ENCODE results near the gene ACTR3C.

Gene ACTR3C

DNA sequence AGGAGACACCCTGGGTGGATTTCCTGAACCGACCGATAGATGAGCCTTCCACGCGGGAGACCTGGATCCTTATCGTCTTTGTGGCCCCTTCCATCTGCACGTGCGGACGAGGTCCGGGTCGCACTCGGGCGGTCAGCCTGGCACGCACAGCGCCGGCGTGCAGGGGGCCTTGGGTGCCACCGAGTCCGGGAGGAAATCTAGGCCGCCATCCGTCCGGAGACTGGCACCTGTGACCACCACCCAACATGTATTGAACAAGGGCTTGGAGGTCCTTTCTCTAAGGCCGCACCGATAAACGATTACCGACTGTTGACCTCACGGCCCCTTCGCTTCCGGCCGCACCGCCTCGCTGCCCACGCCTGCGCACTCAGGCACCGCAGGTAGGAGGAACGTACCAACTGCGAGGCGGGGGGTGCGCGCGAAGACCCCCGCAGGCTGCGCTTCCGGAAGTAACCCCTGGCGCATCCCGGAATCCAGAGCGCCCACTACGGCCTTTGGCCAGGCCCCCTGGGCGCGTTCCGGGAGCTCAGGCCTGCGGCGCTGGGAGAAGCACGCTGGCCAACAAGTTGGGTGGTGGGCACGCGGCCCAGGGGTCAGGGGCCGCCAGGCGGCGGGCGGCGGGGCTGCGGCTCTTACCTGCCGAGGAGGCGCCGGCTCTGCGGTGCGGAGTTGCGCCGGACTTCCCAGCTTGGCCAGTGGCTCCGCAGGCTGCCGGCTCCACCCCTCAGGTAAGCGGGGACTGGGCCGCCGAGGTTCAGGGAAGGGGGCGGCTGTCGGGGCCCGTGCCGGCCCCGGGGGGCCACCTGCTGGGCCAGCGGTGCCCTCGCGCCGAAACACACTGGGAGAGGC, at the start of gene ACTR3C, which contains the start of gene LRRC61:
Gene ACTR3C (minus strand): TSS at position 713 of the 849 bp plus-strand sequence. CDS start 28,249 bp downstream, outside the sequence.
Gene LRRC61 (plus strand): TSS at position 523 of the 849 bp plus-strand sequence. CDS start 13,507 bp downstream, outside the sequence.
- peak; percentile 32 to 46 for DNase-seq (ENCODE audit: low read depth in 2 of 2)

DNA sequence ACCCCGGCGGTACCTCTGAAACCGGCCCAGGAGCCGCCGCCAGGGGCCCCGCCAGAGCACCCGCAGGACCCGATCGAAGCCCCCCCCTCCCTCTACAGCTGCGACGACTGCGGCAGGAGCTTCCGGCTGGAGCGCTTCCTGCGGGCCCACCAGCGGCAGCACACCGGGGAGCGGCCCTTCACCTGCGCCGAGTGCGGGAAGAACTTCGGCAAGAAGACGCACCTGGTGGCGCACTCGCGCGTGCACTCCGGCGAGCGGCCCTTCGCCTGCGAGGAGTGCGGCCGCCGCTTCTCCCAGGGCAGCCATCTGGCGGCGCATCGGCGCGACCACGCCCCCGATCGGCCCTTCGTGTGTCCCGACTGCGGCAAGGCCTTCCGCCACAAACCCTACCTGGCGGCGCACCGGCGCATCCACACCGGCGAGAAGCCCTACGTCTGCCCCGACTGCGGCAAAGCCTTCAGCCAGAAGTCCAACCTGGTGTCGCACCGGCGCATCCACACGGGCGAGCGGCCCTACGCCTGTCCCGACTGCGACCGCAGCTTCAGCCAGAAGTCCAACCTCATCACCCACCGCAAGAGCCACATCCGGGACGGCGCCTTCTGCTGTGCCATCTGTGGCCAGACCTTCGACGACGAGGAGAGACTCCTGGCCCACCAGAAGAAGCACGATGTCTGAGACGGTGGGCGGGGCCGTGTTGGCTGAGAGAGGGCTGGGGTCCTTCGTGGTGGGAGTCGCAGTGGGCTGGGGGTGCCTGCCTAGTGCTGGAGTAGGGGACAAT, 49.1 kb upstream of the ACTR3C start:
- no peak for DNase-seq (ENCODE audit: low read depth in 2 of 2)

DNA sequence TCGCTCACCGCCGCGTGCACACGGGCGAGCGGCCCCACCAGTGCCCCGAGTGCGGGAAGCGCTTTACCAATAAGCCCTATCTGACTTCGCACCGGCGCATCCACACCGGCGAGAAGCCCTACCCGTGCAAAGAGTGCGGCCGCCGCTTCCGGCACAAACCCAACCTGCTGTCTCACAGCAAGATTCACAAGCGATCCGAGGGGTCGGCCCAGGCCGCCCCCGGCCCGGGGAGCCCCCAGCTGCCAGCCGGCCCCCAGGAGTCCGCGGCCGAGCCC, 48.6 kb upstream of the ACTR3C start:
- no peak for DNase-seq (ENCODE audit: low read depth in 2 of 2)

DNA sequence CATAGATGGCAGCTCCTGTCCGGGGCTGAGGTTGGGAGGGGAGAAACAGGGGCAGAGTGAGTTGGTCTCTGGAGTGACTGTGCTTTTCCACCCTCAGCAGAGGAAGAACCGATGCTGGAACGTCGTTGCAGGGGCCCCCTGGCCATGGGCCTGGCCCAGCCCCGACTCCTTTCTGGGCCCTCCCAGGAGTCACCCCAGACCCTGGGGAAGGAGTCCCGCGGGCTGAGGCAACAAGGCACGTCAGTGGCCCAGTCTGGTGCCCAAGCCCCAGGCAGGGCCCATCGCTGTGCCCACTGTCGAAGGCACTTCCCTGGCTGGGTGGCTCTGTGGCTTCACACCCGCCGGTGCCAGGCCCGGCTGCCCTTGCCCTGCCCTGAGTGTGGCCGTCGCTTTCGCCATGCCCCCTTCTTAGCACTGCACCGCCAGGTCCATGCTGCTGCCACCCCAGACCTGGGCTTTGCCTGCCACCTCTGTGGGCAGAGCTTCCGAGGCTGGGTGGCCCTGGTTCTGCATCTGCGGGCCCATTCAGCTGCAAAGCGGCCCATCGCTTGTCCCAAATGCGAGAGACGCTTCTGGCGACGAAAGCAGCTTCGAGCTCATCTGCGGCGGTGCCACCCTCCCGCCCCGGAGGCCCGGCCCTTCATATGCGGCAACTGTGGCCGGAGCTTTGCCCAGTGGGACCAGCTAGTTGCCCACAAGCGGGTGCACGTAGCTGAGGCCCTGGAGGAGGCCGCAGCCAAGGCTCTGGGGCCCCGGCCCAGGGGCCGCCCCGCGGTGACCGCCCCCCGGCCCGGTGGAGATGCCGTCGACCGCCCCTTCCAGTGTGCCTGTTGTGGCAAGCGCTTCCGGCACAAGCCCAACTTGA, 48.0 kb upstream of the ACTR3C start:
- no peak for DNase-seq (ENCODE audit: low read depth in 2 of 2)

DNA sequence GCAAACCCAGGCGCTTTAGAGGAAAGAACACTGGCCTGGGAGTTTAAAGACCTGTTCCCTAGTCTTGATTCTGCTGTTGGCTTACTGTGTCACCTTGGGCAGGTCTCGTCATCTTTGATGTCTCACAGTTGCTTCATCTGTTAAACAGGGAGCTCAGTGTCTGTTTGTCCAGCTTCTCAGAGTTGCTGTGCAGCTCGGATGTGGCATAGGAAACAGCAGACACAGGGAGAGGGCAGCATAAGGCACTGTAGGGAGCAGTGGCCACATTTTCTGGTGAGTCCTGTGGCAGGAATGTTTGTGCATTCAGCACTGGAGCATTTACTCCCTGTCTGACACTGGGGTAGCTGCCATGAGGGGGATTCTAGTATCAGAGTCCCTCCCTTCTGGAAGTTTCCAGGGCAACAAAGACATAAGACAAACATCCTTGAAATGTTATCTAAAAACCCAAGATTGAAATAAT, 47.3 kb upstream of the ACTR3C start:
- no peak for DNase-seq (ENCODE audit: low read depth in 2 of 2)

DNA sequence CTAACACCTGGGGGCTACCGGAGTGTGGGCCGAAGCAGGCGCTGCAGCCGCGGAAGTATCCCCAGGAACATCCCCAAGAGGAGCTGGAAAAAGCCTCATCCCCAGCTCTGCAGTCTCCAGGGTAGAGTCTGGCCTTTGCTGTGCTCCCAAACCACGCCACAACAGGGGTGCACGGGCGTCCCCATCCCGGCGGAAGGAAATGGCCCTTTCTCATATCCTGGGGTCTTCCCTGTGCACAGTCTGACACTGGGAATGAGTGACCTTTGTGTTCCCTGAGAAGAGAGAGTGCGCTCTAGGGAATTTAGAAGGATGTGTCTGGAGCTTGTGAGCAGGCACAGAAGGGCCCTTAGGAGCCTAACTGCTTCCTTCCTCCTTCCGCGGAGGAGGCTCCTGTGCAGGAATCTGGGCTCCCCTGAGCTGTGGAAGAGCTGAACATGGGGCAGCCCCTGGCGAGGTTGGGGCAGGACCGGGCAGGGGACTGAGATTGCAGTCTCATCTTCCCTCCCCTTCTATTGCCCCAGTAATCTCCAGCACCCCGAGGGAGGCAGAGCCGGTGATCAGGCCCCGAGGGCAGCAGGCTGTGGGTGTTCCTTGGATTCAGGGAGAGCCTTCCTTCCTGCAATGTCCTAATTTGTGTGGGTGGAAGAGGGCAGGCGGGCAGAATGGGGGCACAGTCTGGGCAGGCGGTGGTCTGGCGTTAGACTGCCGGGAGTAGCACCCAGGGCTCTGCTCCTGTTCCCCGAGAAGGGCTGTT, 46.6 kb upstream of the ACTR3C start:
- no peak for DNase-seq (ENCODE audit: low read depth in 2 of 2)

DNA sequence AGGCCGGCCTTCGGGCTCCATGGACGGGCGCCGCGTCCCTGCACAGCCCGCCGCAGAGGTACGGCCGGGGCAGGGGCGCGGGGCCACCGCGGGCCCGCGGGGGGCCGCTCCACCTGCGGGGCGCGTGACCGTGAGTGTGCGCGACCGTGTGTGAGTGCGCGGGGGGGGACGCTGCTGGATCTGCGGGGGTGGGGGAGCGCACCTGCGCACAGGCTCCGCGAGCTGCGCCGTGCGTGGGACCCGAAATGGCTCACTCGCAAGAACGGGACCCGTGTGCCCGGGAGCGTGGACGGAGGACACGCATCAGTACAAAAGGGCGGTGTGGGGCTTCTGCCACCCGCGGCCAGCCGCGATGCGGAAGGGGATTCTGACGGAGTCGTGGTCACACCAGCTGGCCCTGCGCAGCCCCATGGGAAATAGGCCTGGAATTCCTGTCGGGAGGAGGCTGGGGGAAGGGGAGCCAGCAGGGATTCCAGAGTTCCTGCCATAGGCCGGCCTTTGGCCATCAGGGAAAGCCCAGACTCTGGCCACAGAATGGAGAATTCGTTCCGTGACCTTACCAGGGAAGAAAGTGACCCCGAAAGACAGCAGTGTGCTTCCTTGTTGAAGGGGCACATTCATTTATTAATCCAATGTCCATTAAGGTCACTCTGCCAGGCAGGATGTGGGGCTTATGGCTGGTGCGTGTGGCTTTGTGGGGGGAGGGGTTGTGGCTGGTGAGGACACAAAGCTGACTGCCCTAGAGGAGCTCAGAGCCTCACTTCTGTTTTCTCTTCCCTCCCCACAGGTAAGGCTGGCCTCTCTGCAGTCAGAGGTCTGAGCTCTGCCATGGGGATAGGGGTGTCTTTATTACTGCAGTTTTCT, 45.8 kb upstream of the ACTR3C start:
- DNase-seq (ENCODE audit: low read depth in 2 of 2), result peak; percentile 44 to 53

DNA sequence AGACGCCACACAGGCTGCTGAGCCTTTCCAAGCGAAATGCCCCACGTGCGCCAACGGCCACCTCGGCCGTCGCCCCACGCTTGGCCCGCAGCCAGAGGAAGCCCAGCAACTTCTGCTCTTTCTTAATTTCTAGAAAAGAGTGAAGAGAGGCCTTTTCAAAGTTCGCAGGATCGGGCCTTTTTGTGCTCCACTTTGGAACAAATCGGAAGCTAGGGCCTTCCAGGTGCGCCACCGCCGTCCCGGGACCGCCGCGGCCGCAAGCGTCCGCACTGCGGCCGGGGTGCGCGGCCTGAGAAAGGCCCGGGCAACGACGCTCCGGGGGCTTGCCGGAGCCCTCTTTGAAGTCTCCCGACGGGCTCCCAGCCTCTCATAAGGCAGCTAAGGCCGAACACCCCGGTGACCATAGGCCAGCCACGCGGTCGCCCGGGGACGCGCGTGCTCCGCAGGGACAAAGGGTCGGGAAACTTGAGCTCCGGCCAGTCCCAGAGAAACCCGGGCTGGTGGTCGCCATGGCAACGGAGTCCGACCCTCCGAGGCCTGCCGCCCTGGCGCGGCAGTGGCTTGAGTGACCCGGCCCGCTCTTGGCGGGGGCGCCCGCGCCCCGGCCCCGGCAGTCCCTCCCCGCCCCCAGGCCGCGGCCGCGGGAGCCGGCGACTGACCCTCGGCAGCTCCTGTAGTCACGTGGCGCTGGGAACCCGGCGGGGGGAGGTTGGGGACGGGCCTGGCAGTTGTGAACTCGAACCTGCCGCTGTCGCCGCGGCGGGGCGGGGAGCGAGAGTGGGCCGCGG, 44.9 kb upstream of the ACTR3C start, which contains the start of gene REPIN1:
Gene REPIN1 (plus strand): TSS at position 727 of the 788 bp plus-strand sequence. CDS start 890 bp downstream, outside the sequence.
- peak; percentile 66 to 70 for DNase-seq (ENCODE audit: low read depth in 2 of 2)

DNA sequence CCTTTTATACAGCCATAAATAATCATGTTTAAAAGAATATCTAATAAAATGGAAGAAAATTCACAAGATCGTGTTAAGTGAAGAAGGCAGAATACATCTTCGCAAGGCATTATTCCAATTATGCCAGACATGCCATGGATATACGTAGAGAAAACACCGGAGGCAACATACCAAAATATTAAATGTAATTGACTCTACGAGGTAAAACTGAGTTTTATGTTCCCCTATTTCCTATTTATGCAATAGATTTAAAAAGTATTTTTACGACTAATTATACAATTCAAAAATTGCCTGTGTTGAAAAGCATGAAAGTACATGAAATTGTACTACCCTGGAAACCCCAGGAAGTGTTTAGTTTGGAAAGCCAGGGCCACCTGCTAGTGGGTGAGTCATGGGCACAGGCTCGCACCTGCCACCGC, 44.3 kb upstream of the ACTR3C start:
- DNase-seq (ENCODE audit: low read depth in 2 of 2), result no peak

DNA sequence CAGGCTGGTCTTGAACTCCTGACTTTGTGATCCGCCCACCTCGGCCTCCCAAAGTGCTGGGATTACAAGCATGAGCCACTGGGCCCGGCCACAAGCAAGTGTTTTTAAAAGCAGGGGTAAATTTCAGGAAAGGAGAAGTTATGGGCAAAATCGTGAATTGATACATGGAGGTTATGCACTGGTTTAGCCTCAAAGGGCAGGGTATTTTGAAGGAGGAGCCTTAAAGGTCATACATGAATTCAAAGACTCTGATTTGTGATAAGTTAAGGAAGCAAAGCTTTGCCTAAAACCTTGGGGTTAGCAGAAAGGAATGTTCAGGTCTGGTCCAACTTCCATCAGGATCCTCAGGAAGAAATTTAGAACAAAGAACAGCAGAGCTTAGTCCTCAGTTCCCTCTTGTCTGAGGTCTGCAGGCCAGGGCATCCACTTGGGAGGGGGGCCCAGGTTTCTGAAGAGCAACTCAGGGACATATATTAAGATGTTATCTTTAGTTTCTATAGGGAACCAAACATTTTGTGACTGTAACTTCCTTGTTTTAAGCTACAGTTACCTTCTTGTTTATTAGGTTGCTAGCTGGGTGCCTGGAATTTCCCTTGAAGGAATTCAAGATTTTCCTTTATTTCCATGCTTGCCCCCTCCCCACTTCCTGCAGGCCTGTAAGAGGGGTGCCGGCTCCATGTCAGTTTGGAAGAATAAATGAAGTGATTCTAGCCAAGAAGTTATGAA, 42.5 kb upstream of the ACTR3C start:
- no peak for DNase-seq (ENCODE audit: low read depth in 2 of 2)

DNA sequence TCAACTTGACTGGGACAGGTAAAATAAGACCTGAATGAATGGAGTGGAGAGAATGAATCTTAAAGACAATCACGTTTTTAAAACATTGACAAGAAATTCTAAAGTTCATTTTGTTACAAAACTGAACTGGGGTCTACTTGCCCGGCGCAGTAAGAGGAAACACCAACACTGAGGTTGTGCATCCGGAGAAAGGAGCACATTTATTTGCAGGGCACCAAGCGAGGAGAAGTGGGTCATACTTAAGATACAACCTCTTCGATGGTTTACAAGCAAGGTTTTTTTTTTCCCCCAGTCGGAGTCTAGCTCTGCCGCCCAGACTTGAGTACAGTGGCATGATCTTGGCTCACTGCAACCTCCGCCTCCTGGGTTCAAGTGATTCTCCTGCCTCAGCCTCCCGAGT, 41.8 kb upstream of the ACTR3C start:
- DNase-seq (ENCODE audit: low read depth in 2 of 2), result no peak

DNA sequence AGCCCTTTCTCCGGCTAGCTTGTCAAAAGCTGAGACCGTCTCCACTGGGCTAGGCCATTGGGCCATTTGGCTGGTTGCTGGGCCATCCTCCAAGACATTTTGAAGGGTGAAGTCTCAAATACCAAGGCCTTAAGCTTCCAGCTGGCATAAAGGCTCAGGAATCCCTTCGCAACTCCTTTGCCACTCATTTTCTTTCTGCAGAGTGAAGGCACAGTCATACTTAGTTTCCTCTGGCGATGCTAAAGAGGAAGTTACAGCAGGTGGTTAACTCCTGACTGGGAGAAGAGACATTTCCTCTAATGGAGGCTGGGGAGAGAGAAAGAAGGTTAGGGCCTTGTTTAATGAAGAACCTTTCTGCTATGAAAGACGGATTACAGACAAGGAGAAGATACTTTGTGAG, 40.5 kb upstream of the ACTR3C start:
- DNase-seq (ENCODE audit: low read depth in 2 of 2), result no peak

DNA sequence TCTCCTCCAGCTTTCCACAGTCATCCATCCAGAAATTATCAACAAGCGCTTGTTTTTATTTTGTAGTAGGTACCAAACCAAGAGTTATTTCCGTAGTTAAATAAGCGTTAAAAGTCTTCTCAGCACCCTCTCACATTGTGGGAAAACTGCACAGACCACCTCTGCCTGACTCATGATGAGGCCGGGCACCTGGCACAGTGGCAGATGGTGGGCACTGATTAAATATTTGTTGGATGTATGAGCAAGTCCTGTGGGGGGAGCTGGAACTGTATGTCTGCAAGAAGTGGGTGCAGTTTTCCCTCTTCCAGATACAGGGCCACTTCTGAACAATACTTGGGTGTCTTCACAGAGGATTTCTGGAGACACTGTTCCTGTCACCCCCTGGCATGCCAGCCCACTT, 40.0 kb upstream of the ACTR3C start:
- DNase-seq (ENCODE audit: low read depth in 2 of 2), result no peak

DNA sequence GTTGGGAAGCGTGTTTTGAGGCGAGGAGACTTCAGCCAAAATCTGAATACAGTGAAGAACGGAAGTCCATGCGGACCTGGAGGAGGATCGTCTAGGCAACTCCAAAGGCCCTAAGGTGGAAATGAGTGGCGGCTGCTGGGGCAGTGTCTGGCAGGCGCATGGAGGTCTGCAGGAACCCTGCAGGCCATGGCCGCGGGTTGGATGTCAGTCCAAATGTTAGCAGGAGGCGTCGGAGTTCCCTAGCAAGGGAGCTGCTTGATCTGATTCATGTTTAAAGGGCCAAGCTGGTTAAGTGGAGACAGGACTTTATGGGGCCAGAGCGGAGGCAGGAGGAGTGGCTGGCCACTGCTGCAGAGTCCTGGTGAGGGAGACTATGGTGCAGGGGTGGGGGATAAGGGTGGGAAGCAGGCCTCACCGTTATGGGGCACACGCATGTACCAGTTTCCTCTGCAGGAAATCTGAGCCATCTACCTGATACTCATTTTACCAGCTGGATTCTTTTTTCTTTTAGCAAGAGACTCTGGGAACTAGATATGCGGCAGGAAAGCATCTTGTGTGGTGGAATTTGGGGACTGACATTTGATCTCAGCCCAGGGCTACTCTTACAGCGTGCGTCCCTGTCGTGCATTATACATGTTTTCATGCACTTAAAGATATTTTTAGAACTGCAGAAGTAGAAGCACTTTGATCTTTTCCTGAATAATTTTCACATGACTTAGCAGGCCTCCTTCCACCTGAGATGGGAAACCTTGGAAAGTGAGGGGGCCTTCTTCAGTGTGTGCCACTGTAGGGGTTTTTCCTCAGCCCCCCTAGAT, 38.7 kb upstream of the ACTR3C start:
- no peak for DNase-seq (ENCODE audit: low read depth in 2 of 2)

DNA sequence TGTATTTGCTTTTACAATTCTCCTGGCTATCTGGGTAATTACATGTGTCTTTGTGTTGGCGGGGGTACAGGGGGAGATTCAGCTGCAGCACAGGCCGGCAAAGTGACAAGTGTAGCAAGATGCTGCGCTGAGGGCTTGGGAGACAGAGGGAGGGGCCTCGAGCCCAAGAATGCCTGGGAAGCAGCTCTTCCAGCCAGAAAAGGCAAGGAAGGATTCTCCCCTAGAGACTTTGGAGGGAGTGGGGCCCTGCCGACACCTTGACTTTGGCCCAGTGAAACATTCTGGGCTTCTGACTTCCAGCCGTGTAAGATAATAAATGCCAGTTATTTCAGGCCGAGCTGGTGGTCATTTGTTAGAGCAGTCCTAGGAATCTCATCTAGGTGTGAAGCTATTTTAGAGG, 38.1 kb upstream of the ACTR3C start:
- no peak for DNase-seq (ENCODE audit: low read depth in 2 of 2)

DNA sequence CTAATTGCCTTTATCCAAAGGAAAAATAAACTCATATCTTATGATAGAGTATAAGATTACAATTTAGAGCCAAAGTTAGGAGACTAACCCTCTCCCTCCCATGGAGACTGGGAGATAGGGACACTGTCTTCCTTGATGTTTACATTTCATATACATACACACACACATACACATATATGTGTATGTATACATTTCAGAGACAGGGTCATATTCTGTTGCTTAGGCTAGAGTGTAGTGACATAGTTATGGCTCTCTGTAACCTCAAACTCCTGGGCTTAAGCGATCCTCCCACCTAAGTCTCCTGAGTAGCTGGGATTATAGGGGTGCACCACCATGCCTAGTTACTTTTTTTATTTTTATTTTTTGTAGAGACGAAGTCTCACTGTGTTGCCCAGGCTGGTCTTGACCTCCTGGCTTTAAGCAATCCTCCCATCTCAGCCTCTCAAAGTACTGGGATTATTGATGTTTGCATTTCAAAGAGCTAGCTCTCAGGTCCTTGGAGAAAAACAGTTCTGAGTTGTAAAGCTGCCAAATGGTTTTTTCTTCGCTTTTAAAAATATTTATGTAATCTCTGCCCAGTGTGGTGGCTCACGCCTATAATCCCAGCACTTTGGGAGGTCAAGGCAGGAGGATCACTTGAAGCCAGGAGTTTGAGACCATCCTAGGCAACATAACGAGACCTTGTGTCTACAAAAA, 37.2 kb upstream of the ACTR3C start:
- no peak for DNase-seq (ENCODE audit: low read depth in 2 of 2)
